ENCODE measurements around the gene MX2. TPM values are rescaled to one million over a fixed set of nuclear protein-coding genes. Genes with fewer than 3 reads are reported as not detected.

Gene MX2
- total and polyA plus RNA-seq, 2 of the 4 experiments (the other 2 are of a cell fraction): 0.53 to 0.54 TPM

DNA sequence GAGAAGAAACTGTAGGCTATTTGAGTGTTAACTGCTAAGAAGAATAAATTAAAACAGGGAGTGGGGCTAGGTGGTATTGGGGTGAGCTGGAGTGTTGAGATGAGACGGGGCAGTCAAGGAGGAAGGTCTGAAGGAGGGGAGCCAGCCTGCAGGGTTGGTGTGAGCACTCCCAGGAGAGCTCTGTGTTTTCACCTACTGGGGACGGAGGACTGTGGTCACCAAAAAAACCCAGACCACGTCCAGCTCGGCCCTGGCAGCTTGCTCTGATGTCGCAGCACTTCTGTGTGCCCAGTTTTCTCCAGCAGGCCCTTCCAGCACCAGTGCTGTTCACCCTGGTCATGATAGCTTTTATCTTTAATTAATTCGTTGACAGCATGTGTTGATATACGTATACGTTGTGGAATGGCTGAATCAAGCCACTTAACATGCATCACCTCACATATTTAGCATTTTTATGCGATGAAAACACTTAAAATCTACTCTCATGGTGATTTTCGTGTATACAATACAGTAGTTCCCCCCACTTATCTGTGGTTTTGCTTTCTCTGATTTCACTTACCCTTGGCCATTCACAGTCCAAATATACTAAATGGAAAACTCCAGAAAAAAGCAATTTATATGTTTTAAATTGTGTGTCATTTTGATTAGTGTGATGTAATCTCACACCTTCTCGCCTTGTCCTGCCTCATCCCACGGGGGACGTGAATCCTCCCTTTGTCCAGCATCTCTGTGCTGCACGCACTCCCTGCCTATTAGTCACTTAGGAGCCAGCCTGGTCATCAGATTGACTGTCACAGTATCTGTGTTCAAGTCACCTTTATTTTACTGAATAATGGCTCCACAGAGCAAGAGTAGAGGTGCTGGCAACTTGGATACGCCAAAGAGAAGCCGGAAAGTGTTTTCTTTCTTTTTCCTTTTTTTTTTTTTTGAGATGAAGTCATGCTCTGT, 32.9 kb upstream of the MX2 start:
- H3K14ac ChIP-seq (replicated peaks; ENCODE audit: low read depth, low read length): no peak overlapping the region
- H2AFZ ChIP-seq (replicated peaks; ENCODE audit: low read length, poor library complexity): no peak overlapping the region
- POLR2A ChIA-PET (ENCODE audit: unreplicated experiment): no interaction called here
- H2BK15ac ChIP-seq (ENCODE audit: low read depth, low read length): no peak overlapping the region
- no peaks in the 10 kb centered on the region for H3K79me1 ChIP-seq (ENCODE audit: low read depth in 1 of 2, low read length in 2 of 2)
- ATAC-seq (ENCODE audit: low read depth) (peak; percentile 46; the same call in 1 of the 2 replicates), DNase-seq (peak; percentile 35)
- H3K4ac ChIP-seq (ENCODE audit: low read depth, low read length): no peak overlapping the region
- H3K56ac ChIP-seq (ENCODE audit: extremely low read depth, insufficient read depth, low read length): no peak overlapping the region
- no peak overlapping the region for H2AK9ac ChIP-seq (replicated peaks; ENCODE audit: low read depth, low read length, poor library complexity)
- no TSS peak for BruUV-seq (replicated peaks)
- no peak overlapping the region for H2BK20ac ChIP-seq (ENCODE audit: low read depth, low read length)
- H2BK5ac ChIP-seq (ENCODE audit: low read depth, low read length, poor library complexity, severe bottlenecking): no peak overlapping the region
- H3K9me1 ChIP-seq (ENCODE audit: insufficient read depth, low read length): no peaks in the 10 kb centered on the region
- peak overlapping the region; percentile 58 for H3K4me2 ChIP-seq (ENCODE audit: low read depth, low read length)
- no peak overlapping the region for H3K18ac ChIP-seq (ENCODE audit: low read depth, low read length)
- no peak overlapping the region for H3K4me3 ChIP-seq (ENCODE audit: insufficient read depth, low read depth, low read length)
- CTCF ChIA-PET: no interaction called here
- H3K27me3 ChIP-seq (ENCODE audit: control insufficient read depth, insufficient read depth, low read length): peaks cover 4% of the 10 kb centered on the region; the same call in 1 of the 2 replicates
- intact Hi-C loops (cut with micrococcal nuclease) (no loop called here), in situ Hi-C loops (cut with MboI; ENCODE audit: low sequenced_read_pairs) (no loop called here), dilution Hi-C loops (cut with HindIII; ENCODE audit: low sequenced_read_pairs, unreplicated experiment) (no loop called here)
- H2BK120ac ChIP-seq (ENCODE audit: low read depth, low read length): no peak overlapping the region
- no peak overlapping the region for H2AK5ac ChIP-seq (ENCODE audit: low read depth, low read length)
- no peak overlapping the region for H3K27ac ChIP-seq (ENCODE audit: insufficient read depth, low read length)
- no peak overlapping the region for H3K9ac ChIP-seq (ENCODE audit: low read depth, low read length)
- no peaks in the 10 kb centered on the region for H3K36me3 ChIP-seq (ENCODE audit: control insufficient read depth, insufficient read depth, low read length)
- H3K23ac ChIP-seq (ENCODE audit: low read depth, low read length): no peak overlapping the region
- H4K5ac ChIP-seq (ENCODE audit: low read depth, low read length): no peak overlapping the region
- no peaks in the 10 kb centered on the region for H4K20me1 ChIP-seq (ENCODE audit: insufficient read depth, low read length)
- no peak overlapping the region for H4K91ac ChIP-seq (ENCODE audit: insufficient read depth, low read depth, low read length)
- no peak overlapping the region for H4K8ac ChIP-seq (ENCODE audit: low read depth in 2 of 2, low read length in 2 of 2)
- H3K4me1 ChIP-seq (ENCODE audit: control insufficient read depth, insufficient read depth, low read length): no peaks in the 10 kb centered on the region
- WGBS, 2 experiments (ENCODE audit: extremely low coverage in 2 of 2, insufficient read length in 1 of 2): 32% methylated on average over 3 of the region's 16 CpGs; no CpG with 5 or more reads in 1 of the 2 experiments
- H3K9me3 ChIP-seq (ENCODE audit: control insufficient read depth, insufficient read depth, low read length): no peaks in the 10 kb centered on the region
- TF ChIP-seq POLR2A (IDR thresholded peaks at IDR 0.05; ENCODE audit: low read depth, low read length) (no peak), FOS (IDR thresholded peaks at IDR 0.05; ENCODE audit: low read depth, low read length) (no peak), RCOR1 (IDR thresholded peaks at IDR 0.05; ENCODE audit: insufficient replicate concordance, low read length) (no peak), MAFK (IDR thresholded peaks at IDR 0.05; ENCODE audit: low read depth, low read length) (no peak), MXI1 (IDR thresholded peaks at IDR 0.05; ENCODE audit: borderline replicate concordance, low read depth, low read length) (no peak), CEBPB (IDR thresholded peaks at IDR 0.05; ENCODE audit: low read depth, low read length) (no peak), BHLHE40 (IDR thresholded peaks at IDR 0.05; ENCODE audit: low read depth, low read length) (no peak), ELK1 (IDR thresholded peaks at IDR 0.05; ENCODE audit: borderline replicate concordance, low read depth, low read length) (no peak), RAD21 (IDR thresholded peaks at IDR 0.05; ENCODE audit: low read length) (no peak), SMC3 (IDR thresholded peaks at IDR 0.05; ENCODE audit: low read depth, low read length) (no peak), MAZ (IDR thresholded peaks at IDR 0.05; ENCODE audit: borderline replicate concordance, low read depth, low read length) (no peak), NFE2L2 (IDR thresholded peaks at IDR 0.05; ENCODE audit: low read depth, low read length) (no peak), RFX5 (IDR thresholded peaks at IDR 0.05; ENCODE audit: low read depth, low read length) (no peak), CHD1 (IDR thresholded peaks at IDR 0.05; ENCODE audit: low read depth, low read length) (no peak)
- TF ChIP-seq, protein P1, sequence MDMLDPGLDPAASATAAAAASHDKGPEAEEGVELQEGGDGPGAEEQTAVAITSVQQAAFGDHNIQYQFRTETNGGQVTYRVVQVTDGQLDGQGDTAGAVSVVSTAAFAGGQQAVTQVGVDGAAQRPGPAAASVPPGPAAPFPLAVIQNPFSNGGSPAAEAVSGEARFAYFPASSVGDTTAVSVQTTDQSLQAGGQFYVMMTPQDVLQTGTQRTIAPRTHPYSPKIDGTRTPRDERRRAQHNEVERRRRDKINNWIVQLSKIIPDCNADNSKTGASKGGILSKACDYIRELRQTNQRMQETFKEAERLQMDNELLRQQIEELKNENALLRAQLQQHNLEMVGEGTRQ (IDR thresholded peaks at IDR 0.05; ENCODE audit: low read depth, low read length): no peak
